NCI-H2081 treated with DMSO at 0.1 percent for 48 hours (cell line): ENCODE results near the gene ABCA9.
"Not testable (repeated sequence)": the region's sequence is repeated elsewhere in the genome, so short reads cannot be mapped to it uniquely, and the experiment has no call there.

Experiments used
- DNase-seq: peaks from one replicate; lab custom pipeline; 2025; lab: John Stamatoyannopoulos, UW

Gene ABCA9

GRCh38 chr17:68953340-68953997 lies 107.3 kb downstream of the ABCA9 start:
- DNase-seq, result no peak

- DNase-seq, result no peak
These were observed 110.0 kb downstream of the ABCA9 start for GRCh38 chr17:68950725-68951124.

DNA sequence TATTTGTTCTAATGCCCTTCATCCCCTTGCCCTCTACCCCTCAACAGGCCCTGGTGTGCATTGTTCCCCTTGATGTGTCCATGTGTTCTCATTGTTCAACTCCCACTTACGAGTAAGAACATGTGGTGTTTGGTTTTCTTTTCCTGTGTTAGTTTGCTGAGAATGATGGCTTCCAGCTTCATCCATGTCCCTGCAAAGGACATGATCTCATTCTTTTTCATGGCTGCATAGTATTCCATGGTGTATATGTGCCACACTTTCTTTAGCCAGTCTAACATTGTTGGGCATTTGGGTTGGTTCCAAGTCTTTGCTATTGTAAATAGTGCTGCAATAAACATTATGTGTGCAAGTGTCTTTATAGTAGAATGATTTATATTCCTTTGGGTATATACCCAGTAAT lies 112.9 kb downstream of the ABCA9 start:
- not testable (repeated sequence) for DNase-seq

DNA sequence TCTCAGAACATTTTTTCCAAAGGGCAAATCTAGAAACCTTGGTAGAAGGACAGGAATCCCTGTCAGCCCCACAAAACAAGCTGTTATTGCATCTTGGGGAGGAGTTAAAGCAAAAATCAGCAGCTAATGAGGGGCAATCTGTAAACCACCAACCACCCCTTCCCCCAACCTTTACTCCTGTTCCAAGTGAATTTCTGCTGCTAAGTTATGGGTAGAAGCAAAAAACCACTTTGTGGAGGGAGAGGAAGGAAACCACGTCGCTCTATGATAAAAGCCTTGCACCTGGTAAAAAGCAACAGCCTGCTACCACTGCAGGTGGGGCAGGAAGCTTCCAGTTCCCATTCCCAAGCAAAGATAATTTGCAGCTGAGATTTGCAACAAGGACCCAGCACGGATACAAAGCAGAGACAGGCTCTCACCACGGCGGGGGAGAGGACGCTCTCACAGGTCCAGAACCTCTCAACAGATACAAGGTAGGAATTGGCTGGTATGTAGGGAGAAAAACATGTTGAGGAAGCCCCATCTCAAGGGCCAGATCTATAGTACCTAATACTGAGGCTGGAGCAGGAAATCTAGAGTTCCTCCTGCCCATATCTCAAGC lies 116.2 kb downstream of the ABCA9 start:
- DNase-seq, result no peak

DNA sequence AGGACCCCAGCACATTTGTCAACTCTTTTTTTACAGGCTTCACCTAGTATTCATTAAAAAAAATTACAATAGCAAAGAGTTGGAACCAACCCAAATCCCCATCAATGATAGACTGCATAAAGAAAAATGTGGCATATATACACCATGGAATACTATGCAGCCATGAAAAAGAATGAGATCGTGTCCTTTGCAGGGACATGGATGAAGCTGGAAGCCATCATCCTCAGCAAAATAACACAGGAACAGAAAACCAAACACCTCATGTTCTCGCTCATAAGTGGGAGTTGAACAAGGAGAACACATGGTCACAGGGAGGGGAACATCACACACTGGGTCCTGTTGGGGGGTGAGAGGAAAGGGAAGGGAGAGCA lies 116.9 kb downstream of the ABCA9 start:
- DNase-seq, result not testable (repeated sequence)

DNA sequence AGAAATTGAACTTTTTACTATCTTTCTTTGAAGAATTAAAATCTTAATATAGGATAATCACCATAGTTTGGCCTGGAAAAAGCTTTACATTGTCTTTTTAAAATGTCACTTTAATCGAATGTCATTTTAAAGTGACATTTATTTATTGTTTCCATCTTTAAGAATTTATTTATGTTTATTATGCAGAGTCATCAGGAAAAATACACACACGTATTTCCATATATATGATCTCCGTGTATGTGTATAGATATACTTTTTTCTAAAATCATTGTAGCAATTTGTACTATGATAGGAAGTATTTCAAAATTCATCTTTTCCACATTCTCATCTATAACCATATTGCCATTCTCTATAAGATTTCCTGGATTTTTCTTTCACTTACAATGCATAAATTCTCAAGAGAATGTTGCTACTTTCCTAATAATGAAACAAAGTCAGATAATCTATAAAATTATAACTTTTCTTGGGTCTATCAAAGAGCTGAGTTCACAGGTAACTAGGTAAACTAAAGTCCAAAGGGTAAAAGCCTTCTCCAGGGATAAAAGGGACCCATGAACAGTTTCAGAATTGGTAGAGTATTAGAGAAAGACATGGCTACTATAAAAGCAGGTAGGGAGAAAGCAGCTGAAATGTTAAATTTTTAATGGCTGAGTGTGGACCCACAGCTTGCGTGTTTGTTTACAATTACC lies 117.5 kb downstream of the ABCA9 start:
- DNase-seq, result no peak

DNA sequence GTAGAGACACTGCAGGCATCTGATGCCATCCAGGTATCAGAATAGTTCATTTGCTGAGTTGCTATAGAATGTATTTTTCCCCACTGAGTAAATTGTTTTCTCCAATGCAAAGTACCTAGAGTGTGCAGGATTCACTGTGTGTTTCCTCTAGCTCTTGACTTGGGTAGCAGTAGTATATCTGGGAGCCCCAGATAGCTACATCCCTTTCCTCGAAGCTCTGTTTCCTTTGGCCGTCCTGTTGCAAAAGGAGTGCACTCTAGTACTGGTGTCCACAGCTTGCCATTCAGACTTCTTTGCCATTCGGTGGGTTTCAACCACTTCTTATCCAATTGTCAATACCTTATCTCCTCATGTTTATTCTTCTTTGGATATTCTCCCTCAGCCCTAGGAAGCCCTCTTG lies 118.3 kb downstream of the ABCA9 start:
- no peak for DNase-seq

DNA sequence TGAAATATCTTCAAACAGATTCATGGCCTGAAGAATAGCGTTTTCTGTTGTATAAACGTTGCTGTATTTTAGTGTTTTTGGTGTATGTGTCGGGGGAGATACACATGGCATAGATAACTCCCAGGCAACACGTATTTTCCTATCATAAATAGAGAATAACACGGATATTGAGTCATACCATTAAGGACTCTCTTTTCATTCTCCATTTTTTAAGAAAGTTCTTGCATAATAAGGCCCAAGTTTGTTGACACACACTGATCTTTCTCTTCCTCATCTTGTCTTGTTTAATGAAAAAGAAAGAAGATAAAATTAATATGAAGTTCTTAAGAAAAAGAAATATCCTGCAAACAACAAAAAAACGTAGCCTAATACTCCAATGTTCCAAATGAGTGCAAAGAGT lies 119.0 kb downstream of the ABCA9 start:
- no peak for DNase-seq

GRCh38 chr17:68939195-68939594 lies 121.5 kb downstream of the ABCA9 start:
- DNase-seq, result no peak

DNA sequence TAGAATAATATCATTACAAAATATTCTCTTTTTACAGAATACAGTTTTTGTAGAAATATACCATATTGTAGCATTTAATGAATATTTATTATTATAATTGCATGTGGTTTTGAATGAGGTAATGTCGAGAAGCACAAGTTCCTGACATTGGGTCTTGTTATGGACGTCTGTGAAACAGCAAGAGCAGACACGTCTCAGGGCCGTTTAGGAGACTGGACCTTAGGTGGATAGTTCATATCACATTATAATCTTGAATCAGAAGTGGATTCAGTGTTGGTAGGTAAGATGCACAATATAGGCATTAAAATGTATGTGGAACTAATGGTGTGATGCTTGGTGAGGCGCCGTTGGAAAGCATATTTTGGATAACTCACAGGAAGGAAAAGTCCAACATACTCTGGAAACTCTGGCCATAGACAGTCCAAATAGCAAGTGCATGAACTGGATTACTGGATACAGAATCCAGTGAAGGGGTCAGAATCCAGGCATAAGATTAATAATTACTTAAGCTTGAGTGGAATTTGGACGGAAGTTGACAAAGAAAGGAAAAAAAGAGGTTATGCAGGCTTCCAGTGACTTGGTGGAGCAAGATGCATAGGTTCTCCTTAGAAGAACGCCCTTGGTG lies 122.7 kb downstream of the ABCA9 start:
- no peak for DNase-seq

DNA sequence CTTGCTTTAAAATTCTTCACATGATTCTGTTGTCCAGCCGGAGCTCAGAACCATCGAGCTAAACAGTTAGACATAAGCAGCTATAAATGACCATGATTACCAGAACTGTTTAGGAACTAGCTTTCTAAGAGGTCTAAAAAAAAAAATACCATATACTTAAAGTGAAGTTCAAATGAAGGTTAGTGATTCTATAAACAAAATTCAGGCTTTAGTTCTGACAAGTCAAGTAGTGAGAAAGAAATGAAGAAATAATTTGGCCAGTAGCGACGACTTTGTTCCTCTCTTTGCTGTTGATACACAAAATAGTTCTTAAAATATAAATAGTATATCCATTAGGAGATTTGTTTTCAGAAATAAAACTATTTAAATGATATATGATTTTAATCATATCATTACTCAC lies 133.2 kb downstream of the ABCA9 start:
- no peak for DNase-seq

GRCh38 chr17:68924793-68925720 lies 135.7 kb downstream of the ABCA9 start:
- DNase-seq, result no peak
